T-helper 1 cell treated with Interleukin-12 subunit alpha and Interleukin-12 subunit beta and Interleukin-4 antibody, amounts not matched to agents 30 μg/mL and 1 μg/mL, for 36 hours (primary cell): ENCODE measurements around the gene FHOD1.

Source experiments
- H3K27ac Mint-ChIP-seq: one replicate; pipeline ENCODE4 v1.8.0; 2021; ENCODE audit warnings: mild to moderate bottlenecking, mixed read lengths
- H3K27me3 Mint-ChIP-seq: one replicate; pipeline ENCODE4 v1.8.0; 2021; ENCODE audit warnings: low read depth, mixed read lengths
- H3K36me3 Mint-ChIP-seq: one replicate; pipeline ENCODE4 v1.8.0; 2021; ENCODE audit warnings: low read depth, mixed read lengths
- H3K4me1 Mint-ChIP-seq: one replicate; pipeline ENCODE4 v1.8.0; 2021; ENCODE audit warnings: low read depth, mixed read lengths
- H3K4me3 Mint-ChIP-seq: one replicate; pipeline ENCODE4 v1.8.0; 2021; ENCODE audit warnings: mild to moderate bottlenecking, moderate library complexity, mixed read lengths
- H3K9me3 Mint-ChIP-seq: one replicate; pipeline ENCODE4 v1.8.0; 2021; ENCODE audit warnings: mixed read lengths

FHOD1 gene

GRCh38 chr16:67247192-67248072 lies at the start of gene FHOD1:
Gene FHOD1, minus strand, starts transcription at chr16:67247481. Its CDS starts 71 bp downstream, at chr16:67247410.
- Mint-ChIP-seq H3K4me3 (peak within 1 kb of the TSS; percentile 87), H3K27ac (peak within 1 kb of the TSS; percentile 86), H3K4me1 (peaks cover 43% of the 10 kb centered on the region), H3K36me3 (peaks cover 4% of the 10 kb centered on the region), H3K27me3 (peaks cover 25% of the 10 kb centered on the region), H3K9me3 (no peaks in the 10 kb centered on the region)

GRCh38 chr16:67296420-67296819 lies 49.1 kb upstream of the FHOD1 start:
- Mint-ChIP-seq H3K4me1 (no peaks in the 10 kb centered on the region), H3K27ac (no peak overlapping the region), H3K9me3 (no peaks in the 10 kb centered on the region), H3K4me3 (no peak overlapping the region), H3K27me3 (no peaks in the 10 kb centered on the region), H3K36me3 (no peaks in the 10 kb centered on the region)

GRCh38 chr16:67294938-67295361 lies 47.7 kb upstream of the FHOD1 start:
- H3K4me3 Mint-ChIP-seq = no peak overlapping the region
- no peaks in the 10 kb centered on the region for H3K27me3 Mint-ChIP-seq
- H3K27ac Mint-ChIP-seq = no peak overlapping the region
- no peaks in the 10 kb centered on the region for H3K4me1 Mint-ChIP-seq
- H3K9me3 Mint-ChIP-seq = no peaks in the 10 kb centered on the region
- no peaks in the 10 kb centered on the region for H3K36me3 Mint-ChIP-seq

- no peaks in the 10 kb centered on the region for H3K27me3 Mint-ChIP-seq
- H3K9me3 Mint-ChIP-seq = no peaks in the 10 kb centered on the region
- H3K36me3 Mint-ChIP-seq = no peaks in the 10 kb centered on the region
- H3K4me3 Mint-ChIP-seq = no peak overlapping the region
- no peaks in the 10 kb centered on the region for H3K4me1 Mint-ChIP-seq
- H3K27ac Mint-ChIP-seq = no peak overlapping the region
Measured at GRCh38 chr16:67294171-67294757, 47.0 kb upstream of the FHOD1 start.

GRCh38 chr16:67291461-67291860 lies 44.2 kb upstream of the FHOD1 start:
- Mint-ChIP-seq H3K4me1 (no peaks in the 10 kb centered on the region), H3K4me3 (no peak overlapping the region), H3K36me3 (peaks cover 1% of the 10 kb centered on the region), H3K27me3 (no peaks in the 10 kb centered on the region), H3K27ac (no peak overlapping the region), H3K9me3 (no peaks in the 10 kb centered on the region)

- Mint-ChIP-seq H3K36me3 (peaks cover 1% of the 10 kb centered on the region), H3K4me3 (no peak overlapping the region), H3K9me3 (no peaks in the 10 kb centered on the region), H3K4me1 (no peaks in the 10 kb centered on the region), H3K27me3 (no peaks in the 10 kb centered on the region), H3K27ac (no peak overlapping the region)
Measured at GRCh38 chr16:67287960-67288359, 40.7 kb upstream of the FHOD1 start.

- Mint-ChIP-seq H3K27me3 (no peaks in the 10 kb centered on the region), H3K9me3 (no peaks in the 10 kb centered on the region), H3K36me3 (peaks cover 1% of the 10 kb centered on the region), H3K4me1 (no peaks in the 10 kb centered on the region), H3K27ac (no peak overlapping the region), H3K4me3 (no peak overlapping the region)
Measured at GRCh38 chr16:67286441-67287235, 39.4 kb upstream of the FHOD1 start.

GRCh38 chr16:67284699-67285646 lies 37.7 kb upstream of the FHOD1 start:
- Mint-ChIP-seq H3K4me3 (no peak overlapping the region), H3K4me1 (no peaks in the 10 kb centered on the region), H3K27me3 (no peaks in the 10 kb centered on the region), H3K27ac (no peak overlapping the region), H3K36me3 (peaks cover 1% of the 10 kb centered on the region), H3K9me3 (no peaks in the 10 kb centered on the region)

GRCh38 chr16:67283826-67284555 lies 36.7 kb upstream of the FHOD1 start:
- H3K4me3 Mint-ChIP-seq = no peak overlapping the region
- no peaks in the 10 kb centered on the region for H3K27me3 Mint-ChIP-seq
- H3K27ac Mint-ChIP-seq = no peak overlapping the region
- H3K4me1 Mint-ChIP-seq = no peaks in the 10 kb centered on the region
- H3K9me3 Mint-ChIP-seq = no peaks in the 10 kb centered on the region
- H3K36me3 Mint-ChIP-seq = peaks cover 1% of the 10 kb centered on the region

- Mint-ChIP-seq H3K36me3 (peaks cover 1% of the 10 kb centered on the region), H3K4me1 (no peaks in the 10 kb centered on the region)
Measured at GRCh38 chr16:67283039-67283825, 36.0 kb upstream of the FHOD1 start.

GRCh38 chr16:67282447-67282805 lies 35.1 kb upstream of the FHOD1 start:
- Mint-ChIP-seq H3K36me3 (peaks cover 3% of the 10 kb centered on the region), H3K4me1 (peaks cover 5% of the 10 kb centered on the region), H3K27me3 (no peaks in the 10 kb centered on the region), H3K4me3 (no peak overlapping the region), H3K9me3 (no peaks in the 10 kb centered on the region), H3K27ac (no peak overlapping the region)

More at GRCh38 chr16:67283039-67283825, 36.0 kb upstream of the FHOD1 start:
- no peaks in the 10 kb centered on the region for H3K9me3 Mint-ChIP-seq
- H3K27me3 Mint-ChIP-seq = no peaks in the 10 kb centered on the region
- no peak overlapping the region for H3K27ac Mint-ChIP-seq
- H3K4me3 Mint-ChIP-seq = no peak overlapping the region

GRCh38 chr16:67281536-67282446 lies 34.5 kb upstream of the FHOD1 start:
- peaks cover 4% of the 10 kb centered on the region for H3K36me3 Mint-ChIP-seq
- H3K27me3 Mint-ChIP-seq = no peaks in the 10 kb centered on the region
- no peak overlapping the region for H3K4me3 Mint-ChIP-seq
- H3K27ac Mint-ChIP-seq = no peak overlapping the region
- no peaks in the 10 kb centered on the region for H3K9me3 Mint-ChIP-seq
- peaks cover 5% of the 10 kb centered on the region for H3K4me1 Mint-ChIP-seq
